Muscle layer of colon (tissue), 2 donors: ENCODE measurements around the gene AP4E1.
"Not testable (repeated sequence)": the region's sequence is repeated elsewhere in the genome, so short reads cannot be mapped to it uniquely, and the experiment has no call there.

Source experiments
- H3K27ac ChIP-seq: one replicate; pipeline ENCODE4 v1.7.0; 2013; ENCODE audit warnings: low read depth, mild to moderate bottlenecking, low read length, moderate library complexity
- H3K27me3 ChIP-seq, 2 donors: one replicate each; pipeline ENCODE4 v1.7.0; 2013; ENCODE audit warnings: low read length in 2 of 2, mild to moderate bottlenecking in 2 of 2; ENCODE audit not compliant: insufficient read depth in 2 of 2, control insufficient read depth in 1 of 2
- H3K36me3 ChIP-seq: one replicate; pipeline ENCODE4 v1.7.0; 2013; ENCODE audit warnings: mild to moderate bottlenecking, low read length; ENCODE audit not compliant: insufficient read depth
- H3K4me1 ChIP-seq: one replicate; pipeline ENCODE4 v1.7.0; 2013; ENCODE audit warnings: mild to moderate bottlenecking, low read length; ENCODE audit not compliant: insufficient read depth
- H3K4me3 ChIP-seq, 2 donors: one replicate each; pipeline ENCODE4 v1.7.0; 2013; ENCODE audit warnings: low read length in 2 of 2, low read depth in 1 of 2, mild to moderate bottlenecking in 1 of 2, moderate library complexity in 1 of 2
- H3K9ac ChIP-seq: one replicate; pipeline ENCODE4 v1.7.0; 2013; ENCODE audit warnings: low read length
- H3K9me3 ChIP-seq: one replicate; pipeline ENCODE4 v1.7.0; 2013; ENCODE audit warnings: mild to moderate bottlenecking, low read length
- donor health status: abdominal sarcoma.
- donor health status: Adenocarcinoma of cecum.

Gene AP4E1

GRCh38 chr15:50953302-50953701 lies 44.8 kb downstream of the AP4E1 start:
- Histone ChIP-seq H3K36me3 (peaks cover 33% of the 10 kb centered on the region), H3K4me1 (no peaks in the 10 kb centered on the region), H3K4me3 (no peak overlapping the region), H3K27ac (no peak overlapping the region), H3K27me3 (no peaks in the 10 kb centered on the region), H3K9ac (no peak overlapping the region), H3K9me3 (no peaks in the 10 kb centered on the region)

GRCh38 chr15:50954837-50955236 lies 46.4 kb downstream of the AP4E1 start:
- not testable (repeated sequence) for H3K27ac ChIP-seq, H3K4me1 ChIP-seq, H3K9ac ChIP-seq, H3K9me3 ChIP-seq, H3K27me3 ChIP-seq, H3K4me3 ChIP-seq
- peaks cover 49% of the 10 kb centered on the region for H3K36me3 ChIP-seq

GRCh38 chr15:50959717-50960116 lies 51.2 kb downstream of the AP4E1 start:
- Histone ChIP-seq H3K9ac (no peak overlapping the region), H3K27me3 (no peaks in the 10 kb centered on the region), H3K4me1 (no peaks in the 10 kb centered on the region), H3K36me3 (peaks cover 35% of the 10 kb centered on the region), H3K27ac (no peak overlapping the region), H3K9me3 (no peaks in the 10 kb centered on the region), H3K4me3 (no peak overlapping the region)

- peaks cover 16% of the 10 kb centered on the region for H3K36me3 ChIP-seq
- no peaks in the 10 kb centered on the region for H3K9me3 ChIP-seq
- H3K4me3 ChIP-seq: no peak overlapping the region
Measured at GRCh38 chr15:50964075-50964474, 55.6 kb downstream of the AP4E1 start.

GRCh38 chr15:50968353-50968752 lies 59.9 kb downstream of the AP4E1 start:
- Histone ChIP-seq H3K9me3 (peaks cover 16% of the 10 kb centered on the region), H3K36me3 (peaks cover 4% of the 10 kb centered on the region)

More at GRCh38 chr15:50964075-50964474, 55.6 kb downstream of the AP4E1 start:
- no peaks in the 10 kb centered on the region for H3K27me3 ChIP-seq
- no peak overlapping the region for H3K27ac ChIP-seq
- H3K9ac ChIP-seq: no peak overlapping the region
- no peaks in the 10 kb centered on the region for H3K4me1 ChIP-seq

GRCh38 chr15:50970524-50970923 lies 62.0 kb downstream of the AP4E1 start:
- no peak overlapping the region for H3K9ac ChIP-seq
- no peaks in the 10 kb centered on the region for H3K27me3 ChIP-seq
- peaks cover 8% of the 10 kb centered on the region for H3K36me3 ChIP-seq
- no peaks in the 10 kb centered on the region for H3K4me1 ChIP-seq
- H3K27ac ChIP-seq: no peak overlapping the region
- H3K4me3 ChIP-seq: no peak overlapping the region
- H3K9me3 ChIP-seq: peaks cover 16% of the 10 kb centered on the region

More at GRCh38 chr15:50968353-50968752, 59.9 kb downstream of the AP4E1 start:
- Histone ChIP-seq H3K4me3 (no peak overlapping the region), H3K27ac (no peak overlapping the region), H3K4me1 (no peaks in the 10 kb centered on the region), H3K27me3 (no peaks in the 10 kb centered on the region), H3K9ac (no peak overlapping the region)

- peaks cover 16% of the 10 kb centered on the region for H3K9me3 ChIP-seq
- no peak overlapping the region for H3K4me3 ChIP-seq
- no peaks in the 10 kb centered on the region for H3K4me1 ChIP-seq
- no peaks in the 10 kb centered on the region for H3K27me3 ChIP-seq
- no peak overlapping the region for H3K9ac ChIP-seq
- H3K36me3 ChIP-seq: peaks cover 8% of the 10 kb centered on the region
- H3K27ac ChIP-seq: no peak overlapping the region
Measured at GRCh38 chr15:50971115-50971514, 62.6 kb downstream of the AP4E1 start.

- H3K9me3 ChIP-seq: peaks cover 16% of the 10 kb centered on the region
Measured at GRCh38 chr15:50971542-50971941, 63.1 kb downstream of the AP4E1 start.

GRCh38 chr15:50973605-50974004 lies 65.1 kb downstream of the AP4E1 start:
- peaks cover 8% of the 10 kb centered on the region for H3K36me3 ChIP-seq

More at GRCh38 chr15:50971542-50971941, 63.1 kb downstream of the AP4E1 start:
- Histone ChIP-seq H3K27ac (no peak overlapping the region), H3K9ac (no peak overlapping the region), H3K27me3 (no peaks in the 10 kb centered on the region), H3K4me1 (no peaks in the 10 kb centered on the region), H3K36me3 (peaks cover 8% of the 10 kb centered on the region), H3K4me3 (no peak overlapping the region)

GRCh38 chr15:50977162-50977561 lies 68.7 kb downstream of the AP4E1 start:
- no peaks in the 10 kb centered on the region for H3K27me3 ChIP-seq
- H3K4me3 ChIP-seq: no peak overlapping the region
- no peak overlapping the region for H3K9ac ChIP-seq
- H3K9me3 ChIP-seq: no peaks in the 10 kb centered on the region
- H3K4me1 ChIP-seq: no peaks in the 10 kb centered on the region
- H3K36me3 ChIP-seq: peaks cover 13% of the 10 kb centered on the region
- no peak overlapping the region for H3K27ac ChIP-seq

More at GRCh38 chr15:50973605-50974004, 65.1 kb downstream of the AP4E1 start:
- Histone ChIP-seq H3K27ac (no peak overlapping the region), H3K27me3 (no peaks in the 10 kb centered on the region), H3K9me3 (peaks cover 16% of the 10 kb centered on the region), H3K4me1 (no peaks in the 10 kb centered on the region), H3K9ac (no peak overlapping the region), H3K4me3 (no peak overlapping the region)

GRCh38 chr15:50978580-50978979 lies 70.1 kb downstream of the AP4E1 start:
- H3K9me3 ChIP-seq: no peaks in the 10 kb centered on the region
- no peak overlapping the region for H3K9ac ChIP-seq
- no peaks in the 10 kb centered on the region for H3K27me3 ChIP-seq
- H3K27ac ChIP-seq: no peak overlapping the region
- peaks cover 11% of the 10 kb centered on the region for H3K36me3 ChIP-seq
- no peak overlapping the region for H3K4me3 ChIP-seq
- H3K4me1 ChIP-seq: no peaks in the 10 kb centered on the region

- no peak overlapping the region for H3K27ac ChIP-seq
- no peaks in the 10 kb centered on the region for H3K4me1 ChIP-seq
Measured at GRCh38 chr15:50979041-50979440, 70.6 kb downstream of the AP4E1 start.

More at GRCh38 chr15:50979041-50979440, 70.6 kb downstream of the AP4E1 start:
- H3K36me3 ChIP-seq: peaks cover 9% of the 10 kb centered on the region
- no peaks in the 10 kb centered on the region for H3K27me3 ChIP-seq
- H3K4me3 ChIP-seq: no peak overlapping the region
- H3K9ac ChIP-seq: no peak overlapping the region
- H3K9me3 ChIP-seq: no peaks in the 10 kb centered on the region
